HL-60 (cell line): ENCODE data around the gene ARHGAP26.

Source experiments
- DNase-seq, 2 experiments: peaks; one replicate each; pipeline ENCODE4 v3.0.0-alpha.2; 2010 to 2020; ENCODE audit warnings: low read depth in 1 of 2, low spot score in 1 of 2
- H3K27ac ChIP-seq: fragments of 250-450 bp; sonication (Bioruptor Pico); replicated peaks from 2 replicates; pipeline ENCODE4 v1.5.1; 2020; ENCODE audit warnings: mild to moderate bottlenecking, moderate library complexity
- H3K27me3 ChIP-seq: fragments of 250-450 bp; sonication (Bioruptor Pico); 2 replicates; pipeline ENCODE4 v1.5.1; 2021; ENCODE audit warnings: mild to moderate bottlenecking, moderate library complexity; ENCODE audit not compliant: insufficient read depth, poor library complexity, severe bottlenecking
- H3K4me3 ChIP-seq: replicated peaks from 2 replicates; pipeline ENCODE4 v1.5.1; 2011; ENCODE audit warnings: mild to moderate bottlenecking, control low read depth, low read length; ENCODE audit not compliant: insufficient read depth
- CTCF ChIP-seq: IDR thresholded peaks from one replicate; pipeline ENCODE4 v1.5.1; 2011; ENCODE audit warnings: low read length, control low read depth, inconsistent platforms; ENCODE audit not compliant: insufficient read depth
- GABPA ChIP-seq: IDR thresholded peaks from 2 replicates; pipeline ENCODE4 v1.6.1; 2012; ENCODE audit warnings: low read depth
- POLR2AphosphoS5 ChIP-seq: IDR thresholded peaks from 2 replicates; pipeline ENCODE4 v1.6.1; 2012; ENCODE audit warnings: low read depth
- REST ChIP-seq: IDR thresholded peaks from 2 replicates; pipeline ENCODE4 v1.6.1; 2012; ENCODE audit warnings: low read depth; ENCODE audit not compliant: insufficient replicate concordance
- SPI1 ChIP-seq: IDR thresholded peaks from 2 replicates; pipeline ENCODE4 v1.6.1; 2012; ENCODE audit warnings: low read depth, mild to moderate bottlenecking, borderline replicate concordance

The ARHGAP26 gene

GRCh38 chr5:143244990-143245389 is 474.8 kb downstream of the ARHGAP26 start:
- Histone ChIP-seq H3K4me3 (no peak overlapping the region), H3K27ac (no peak overlapping the region), H3K27me3 (no peaks in the 10 kb centered on the region)
- no peak for DNase-seq
- TF ChIP-seq REST (no peak), SPI1 (no peak), POLR2AphosphoS5 (no peak), GABPA (no peak), CTCF (no peak)

GRCh38 chr5:143245929-143246561 is 475.9 kb downstream of the ARHGAP26 start:
- H3K27ac ChIP-seq: no peak overlapping the region
- TF ChIP-seq GABPA (no peak), SPI1 (no peak), POLR2AphosphoS5 (no peak), CTCF (no peak), REST (no peak)
- no peak overlapping the region for H3K4me3 ChIP-seq
- H3K27me3 ChIP-seq: no peaks in the 10 kb centered on the region
- no peak for DNase-seq

- TF ChIP-seq SPI1: no peak
- TF ChIP-seq REST: no peak
- H3K4me3 ChIP-seq: no peak overlapping the region
- no peak for DNase-seq
- no peaks in the 10 kb centered on the region for H3K27me3 ChIP-seq
- no peak overlapping the region for H3K27ac ChIP-seq
These were observed 477.1 kb downstream of the ARHGAP26 start for GRCh38 chr5:143247134-143247815.
